NT2/D1 (cell line): ENCODE results near the gene FXYD3.

Source experiments
- SUZ12 ChIP-seq: IDR thresholded peaks from 2 replicates; pipeline ENCODE4 v1.6.1; 2011; ENCODE audit not compliant: insufficient read length, insufficient read depth; ENCODE audit errors: extremely low read depth
- YY1 ChIP-seq: IDR thresholded peaks from 2 replicates; pipeline ENCODE4 v1.6.1; 2011; ENCODE audit not compliant: insufficient read length, insufficient read depth
- ZNF274 ChIP-seq: IDR thresholded peaks from 2 replicates; pipeline ENCODE4 v1.6.1; 2011; ENCODE audit warnings: mild to moderate bottlenecking, low read depth, low read length

DNA sequence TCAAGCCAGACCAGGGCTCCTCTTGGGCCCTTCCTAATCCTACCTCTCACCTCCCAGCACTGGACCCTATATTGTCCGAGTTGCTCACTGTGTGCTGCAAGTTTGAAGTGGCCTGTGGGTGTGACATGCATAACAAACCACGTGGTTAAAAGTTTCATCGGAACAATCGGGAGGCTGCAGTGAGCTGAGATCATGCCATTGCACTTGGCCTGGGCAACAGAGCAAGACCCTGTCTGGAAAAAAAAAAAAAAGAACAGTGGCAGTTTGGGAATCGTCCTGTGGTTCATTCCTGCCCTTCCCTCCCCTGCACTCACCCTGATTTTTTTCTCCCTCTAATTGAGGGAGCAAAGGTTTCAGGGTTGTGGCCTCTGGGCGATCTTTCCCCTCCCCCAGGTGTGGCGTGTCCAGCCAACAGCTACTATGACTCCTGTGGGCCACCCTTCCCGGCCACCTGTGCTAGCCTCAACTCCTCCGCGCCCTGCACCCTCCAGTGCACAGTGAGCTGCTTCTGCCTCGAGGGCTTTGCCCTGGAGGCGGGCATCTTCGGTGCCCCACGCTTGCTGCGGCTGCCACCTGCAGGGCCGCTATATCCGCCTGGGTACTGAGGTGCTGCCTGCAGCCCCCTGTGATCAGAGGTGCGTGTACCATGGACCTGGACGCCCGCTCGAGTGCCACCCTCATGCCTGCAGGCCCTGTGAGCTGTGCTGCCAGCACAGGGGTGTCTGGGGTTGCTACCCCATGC is 16.3 kb upstream of the FXYD3 start:
- TF ChIP-seq YY1 (no peak), ZNF274 (no peak), SUZ12 (no peak)
